Type B pancreatic cell (in vitro differentiated cells): ENCODE measurements around the gene ZCCHC2. TPM values are rescaled to one million over a fixed set of nuclear protein-coding genes. Genes with fewer than 3 reads are reported as not detected.
A peak's percentile ranks its signal among the peaks of the same experiment; 100 is the strongest.

Source experiments
- DNase-seq: peaks from one replicate; pipeline ENCODE4 v3.0.0; 2021; ENCODE audit warnings: mixed read lengths; ENCODE audit not compliant: unreplicated experiment; ENCODE audit errors: extremely low spot score
- H3K27ac Mint-ChIP-seq: 2 replicates; pipeline ENCODE4 v1.8.0; 2021; ENCODE audit warnings: mild to moderate bottlenecking, mixed read lengths
- H3K27me3 Mint-ChIP-seq: 2 replicates; pipeline ENCODE4 v1.8.0; 2021; ENCODE audit warnings: mixed read lengths
- H3K36me3 Mint-ChIP-seq: 2 replicates; pipeline ENCODE4 v1.8.0; 2021; ENCODE audit warnings: mixed read lengths
- H3K4me1 Mint-ChIP-seq: one replicate; pipeline ENCODE4 v1.8.0; 2021; ENCODE audit warnings: mixed read lengths; ENCODE audit not compliant: unreplicated experiment
- H3K4me3 Mint-ChIP-seq: 2 replicates; pipeline ENCODE4 v1.8.0; 2021; ENCODE audit warnings: mild to moderate bottlenecking, mixed read lengths
- H3K9me3 Mint-ChIP-seq: 2 replicates; pipeline ENCODE4 v1.8.0; 2021; ENCODE audit warnings: mixed read lengths
- CTCF ChIP-seq: fragments of 200-600 bp; sonication (generic); conservative IDR thresholded peaks from 2 replicates; pipeline ENCODE4 v1.5.0; 2021; ENCODE audit warnings: antibody characterized with exemption, mild to moderate bottlenecking
- total RNA-seq: library from RNA; stranded (reverse); gene quantifications from 2 replicates; pipeline ENCODE4 v1.2.1, GENCODE V29; 2021; ENCODE audit warnings: low replicate concordance

Gene ZCCHC2
- total RNA-seq, 1 donor from 2014 or later: 18.0 TPM

- H3K27ac Mint-ChIP-seq: peak overlapping the region; percentile 49
- peaks cover 5% of the 10 kb centered on the region for H3K9me3 Mint-ChIP-seq
- TF ChIP-seq CTCF: no peak
- DNase-seq: no peak
- no peak overlapping the region for H3K4me3 Mint-ChIP-seq
- no peaks in the 10 kb centered on the region for H3K27me3 Mint-ChIP-seq
- peaks cover 53% of the 10 kb centered on the region for H3K36me3 Mint-ChIP-seq
- no peaks in the 10 kb centered on the region for H3K4me1 Mint-ChIP-seq
These were observed 48.2 kb downstream of the ZCCHC2 start for GRCh38 chr18:62571037-62571436.

GRCh38 chr18:62571648-62572047, 48.8 kb downstream of the ZCCHC2 start:
- no peak for TF ChIP-seq CTCF
- DNase-seq: no peak
- H3K36me3 Mint-ChIP-seq: peaks cover 54% of the 10 kb centered on the region

GRCh38 chr18:62572456-62572855, 49.6 kb downstream of the ZCCHC2 start:
- no peak overlapping the region for H3K4me3 Mint-ChIP-seq
- H3K27me3 Mint-ChIP-seq: no peaks in the 10 kb centered on the region
- no peak for DNase-seq
- TF ChIP-seq CTCF: no peak
- peaks cover 61% of the 10 kb centered on the region for H3K36me3 Mint-ChIP-seq
- H3K9me3 Mint-ChIP-seq: peaks cover 5% of the 10 kb centered on the region
- peak overlapping the region; percentile 70 for H3K27ac Mint-ChIP-seq
- H3K4me1 Mint-ChIP-seq: peaks cover 7% of the 10 kb centered on the region

More at GRCh38 chr18:62571648-62572047, 48.8 kb downstream of the ZCCHC2 start:
- Mint-ChIP-seq H3K4me1 (no peaks in the 10 kb centered on the region), H3K27ac (peak overlapping the region; percentile 70), H3K4me3 (no peak overlapping the region), H3K27me3 (no peaks in the 10 kb centered on the region), H3K9me3 (peaks cover 5% of the 10 kb centered on the region)

- H3K36me3 Mint-ChIP-seq: peaks cover 64% of the 10 kb centered on the region
These were observed 52.0 kb downstream of the ZCCHC2 start for GRCh38 chr18:62574776-62575175.

GRCh38 chr18:62576271-62576670, 53.4 kb downstream of the ZCCHC2 start:
- no peak overlapping the region for H3K27ac Mint-ChIP-seq
- DNase-seq: no peak
- H3K4me1 Mint-ChIP-seq: peaks cover 12% of the 10 kb centered on the region
- no peaks in the 10 kb centered on the region for H3K27me3 Mint-ChIP-seq
- no peak overlapping the region for H3K4me3 Mint-ChIP-seq
- H3K9me3 Mint-ChIP-seq: no peaks in the 10 kb centered on the region
- no peak for TF ChIP-seq CTCF
- peaks cover 54% of the 10 kb centered on the region for H3K36me3 Mint-ChIP-seq

More at GRCh38 chr18:62574776-62575175, 52.0 kb downstream of the ZCCHC2 start:
- Mint-ChIP-seq H3K4me3 (no peak overlapping the region), H3K27ac (no peak overlapping the region), H3K4me1 (peaks cover 12% of the 10 kb centered on the region), H3K9me3 (peaks cover 5% of the 10 kb centered on the region), H3K27me3 (no peaks in the 10 kb centered on the region)
- TF ChIP-seq CTCF: no peak
- DNase-seq: no peak
